ENCODE measurements around the gene FLT3. TPM values are rescaled to one million over a fixed set of nuclear protein-coding genes. Genes with fewer than 3 reads are reported as not detected.
"Not testable (repeated sequence)": the region's sequence is repeated elsewhere in the genome, so short reads cannot be mapped to it uniquely, and the experiment has no call there.

The FLT3 gene
- total RNA-seq, 1 donor from 2014 or later, result not detected

- peaks cover 5% of the 10 kb centered on the region for H3K27me3 Mint-ChIP-seq (ENCODE audit: insufficient read depth)
These were observed 28.6 kb upstream of the FLT3 start for GRCh38 chr13:28128926-28129325.

GRCh38 chr13:28128030-28128429 lies 27.7 kb upstream of the FLT3 start:
- intact Hi-C loops (cut with micrococcal nuclease), result loop anchor here (10.0 kb wide), 1 partner anchor 667 kb away; no protein-coding TSS in a partner anchor
- H3K27me3 Mint-ChIP-seq (ENCODE audit: insufficient read depth), result peaks cover 9% of the 10 kb centered on the region
- no peaks in the 10 kb centered on the region for H3K4me1 Mint-ChIP-seq (ENCODE audit: low read depth)
- no peaks in the 10 kb centered on the region for H3K9me3 Mint-ChIP-seq
- H3K27ac Mint-ChIP-seq, result no peak overlapping the region
- H3K36me3 Mint-ChIP-seq (ENCODE audit: low read depth), result no peaks in the 10 kb centered on the region
- H3K4me3 Mint-ChIP-seq, result no peak overlapping the region
- DNase-seq (ENCODE audit: low spot score), result no peak

More at GRCh38 chr13:28128926-28129325, 28.6 kb upstream of the FLT3 start:
- H3K36me3 Mint-ChIP-seq (ENCODE audit: low read depth), result no peaks in the 10 kb centered on the region
- no peaks in the 10 kb centered on the region for H3K4me1 Mint-ChIP-seq (ENCODE audit: low read depth)
- no peak overlapping the region for H3K4me3 Mint-ChIP-seq
- no peak for DNase-seq (ENCODE audit: low spot score)
- intact Hi-C loops (cut with micrococcal nuclease), result loop anchor here (10.0 kb wide), 1 partner anchor 666 kb away; no protein-coding TSS in a partner anchor
- H3K9me3 Mint-ChIP-seq, result no peaks in the 10 kb centered on the region
- H3K27ac Mint-ChIP-seq, result no peak overlapping the region

GRCh38 chr13:28121224-28121623 lies 20.8 kb upstream of the FLT3 start:
- no peaks in the 10 kb centered on the region for H3K36me3 Mint-ChIP-seq (ENCODE audit: low read depth)
- DNase-seq (ENCODE audit: low spot score), result no peak
- intact Hi-C loops (cut with micrococcal nuclease), result loop anchor here (10.0 kb wide), 1 partner anchor 674 kb away; no protein-coding TSS in a partner anchor
- no peak overlapping the region for H3K27ac Mint-ChIP-seq
- H3K4me1 Mint-ChIP-seq (ENCODE audit: low read depth), result peaks cover 5% of the 10 kb centered on the region
- no peak overlapping the region for H3K4me3 Mint-ChIP-seq
- no peaks in the 10 kb centered on the region for H3K9me3 Mint-ChIP-seq
- peaks cover 8% of the 10 kb centered on the region for H3K27me3 Mint-ChIP-seq (ENCODE audit: insufficient read depth)

GRCh38 chr13:28120317-28120716 lies 19.9 kb upstream of the FLT3 start:
- Mint-ChIP-seq H3K36me3 (ENCODE audit: low read depth) (no peaks in the 10 kb centered on the region), H3K9me3 (no peaks in the 10 kb centered on the region), H3K27ac (no peak overlapping the region), H3K4me3 (no peak overlapping the region), H3K27me3 (ENCODE audit: insufficient read depth) (peaks cover 10% of the 10 kb centered on the region), H3K4me1 (ENCODE audit: low read depth) (peaks cover 5% of the 10 kb centered on the region)
- no peak for DNase-seq (ENCODE audit: low spot score)
- intact Hi-C loops (cut with micrococcal nuclease), result loop anchor here (10.0 kb wide), 1 partner anchor 674 kb away; no protein-coding TSS in a partner anchor

- no peak overlapping the region for H3K4me3 Mint-ChIP-seq
- H3K27me3 Mint-ChIP-seq (ENCODE audit: insufficient read depth), result peaks cover 6% of the 10 kb centered on the region
- intact Hi-C loops (cut with micrococcal nuclease), result no loop called here
- DNase-seq (ENCODE audit: low spot score), result no peak
- H3K27ac Mint-ChIP-seq, result no peak overlapping the region
- no peaks in the 10 kb centered on the region for H3K36me3 Mint-ChIP-seq (ENCODE audit: low read depth)
- H3K9me3 Mint-ChIP-seq, result no peaks in the 10 kb centered on the region
- H3K4me1 Mint-ChIP-seq (ENCODE audit: low read depth), result peaks cover 5% of the 10 kb centered on the region
These were observed 17.5 kb upstream of the FLT3 start for GRCh38 chr13:28117689-28118377.

GRCh38 chr13:28116736-28117135 lies 16.4 kb upstream of the FLT3 start:
- Mint-ChIP-seq H3K27ac (no peak overlapping the region), H3K27me3 (ENCODE audit: insufficient read depth) (peaks cover 6% of the 10 kb centered on the region), H3K36me3 (ENCODE audit: low read depth) (no peaks in the 10 kb centered on the region), H3K9me3 (no peaks in the 10 kb centered on the region), H3K4me3 (no peak overlapping the region), H3K4me1 (ENCODE audit: low read depth) (no peaks in the 10 kb centered on the region)
- no peak for DNase-seq (ENCODE audit: low spot score)
- intact Hi-C loops (cut with micrococcal nuclease), result no loop called here

GRCh38 chr13:28110414-28110813 lies 10.0 kb upstream of the FLT3 start:
- H3K9me3 Mint-ChIP-seq, result no peaks in the 10 kb centered on the region
- no peaks in the 10 kb centered on the region for H3K36me3 Mint-ChIP-seq (ENCODE audit: low read depth)
- intact Hi-C loops (cut with micrococcal nuclease), result no loop called here
- no peaks in the 10 kb centered on the region for H3K4me1 Mint-ChIP-seq (ENCODE audit: low read depth)
- peaks cover 21% of the 10 kb centered on the region for H3K27me3 Mint-ChIP-seq (ENCODE audit: insufficient read depth)
- H3K4me3 Mint-ChIP-seq, result no peak overlapping the region
- no peak for DNase-seq (ENCODE audit: low spot score)
- H3K27ac Mint-ChIP-seq, result no peak overlapping the region

- no peaks in the 10 kb centered on the region for H3K36me3 Mint-ChIP-seq (ENCODE audit: low read depth)
- intact Hi-C loops (cut with micrococcal nuclease), result no loop called here
- H3K4me3 Mint-ChIP-seq, result no peak overlapping the region
These were observed 6.6 kb upstream of the FLT3 start for GRCh38 chr13:28106976-28107375.

GRCh38 chr13:28101886-28102285 lies 1.5 kb upstream of the FLT3 start:
- peaks cover 63% of the 10 kb centered on the region for H3K27me3 Mint-ChIP-seq (ENCODE audit: insufficient read depth)
- not testable (repeated sequence) for H3K9me3 Mint-ChIP-seq

More at GRCh38 chr13:28106976-28107375, 6.6 kb upstream of the FLT3 start:
- Mint-ChIP-seq H3K27me3 (ENCODE audit: insufficient read depth) (peaks cover 42% of the 10 kb centered on the region), H3K4me1 (ENCODE audit: low read depth) (no peaks in the 10 kb centered on the region), H3K27ac (no peak overlapping the region), H3K9me3 (no peaks in the 10 kb centered on the region)
- no peak for DNase-seq (ENCODE audit: low spot score)

GRCh38 chr13:28099396-28100149 lies 803 bp downstream of the FLT3 start:
- DNase-seq (ENCODE audit: low spot score), result no peak
- peak overlapping the region; percentile 58 for H3K4me3 Mint-ChIP-seq
- intact Hi-C loops (cut with micrococcal nuclease), result loop anchor here (1.0 kb wide), 1 partner anchor 39 kb away; the partner anchor contains the start of gene PAN3
- peaks cover 5% of the 10 kb centered on the region for H3K4me1 Mint-ChIP-seq (ENCODE audit: low read depth)
- no peaks in the 10 kb centered on the region for H3K9me3 Mint-ChIP-seq
- H3K27ac Mint-ChIP-seq, result no peak overlapping the region
- peaks cover 70% of the 10 kb centered on the region for H3K27me3 Mint-ChIP-seq (ENCODE audit: insufficient read depth)
- H3K36me3 Mint-ChIP-seq (ENCODE audit: low read depth), result no peaks in the 10 kb centered on the region

More at GRCh38 chr13:28101886-28102285, 1.5 kb upstream of the FLT3 start:
- intact Hi-C loops (cut with micrococcal nuclease); H3K4me1 Mint-ChIP-seq (ENCODE audit: low read depth); H3K36me3 Mint-ChIP-seq (ENCODE audit: low read depth); DNase-seq (ENCODE audit: low spot score); H3K4me3 Mint-ChIP-seq; H3K27ac Mint-ChIP-seq: not testable (repeated sequence)

GRCh38 chr13:28097503-28097902 lies 2.9 kb downstream of the FLT3 start:
- intact Hi-C loops (cut with micrococcal nuclease), result no loop called here
- Mint-ChIP-seq H3K36me3 (ENCODE audit: low read depth) (no peaks in the 10 kb centered on the region), H3K27me3 (ENCODE audit: insufficient read depth) (peaks cover 68% of the 10 kb centered on the region), H3K27ac (no peak overlapping the region), H3K9me3 (no peaks in the 10 kb centered on the region), H3K4me3 (no peak overlapping the region), H3K4me1 (ENCODE audit: low read depth) (peaks cover 5% of the 10 kb centered on the region)
- DNase-seq (ENCODE audit: low spot score), result no peak

- peaks cover 47% of the 10 kb centered on the region for H3K27me3 Mint-ChIP-seq (ENCODE audit: insufficient read depth)
These were observed 6.1 kb downstream of the FLT3 start for GRCh38 chr13:28094306-28094705.

GRCh38 chr13:28093881-28094280 lies 6.5 kb downstream of the FLT3 start:
- Mint-ChIP-seq H3K27me3 (ENCODE audit: insufficient read depth) (peaks cover 44% of the 10 kb centered on the region), H3K9me3 (no peaks in the 10 kb centered on the region), H3K27ac (no peak overlapping the region), H3K4me3 (no peak overlapping the region), H3K4me1 (ENCODE audit: low read depth) (no peaks in the 10 kb centered on the region), H3K36me3 (ENCODE audit: low read depth) (no peaks in the 10 kb centered on the region)
- intact Hi-C loops (cut with micrococcal nuclease), result no loop called here
- DNase-seq (ENCODE audit: low spot score), result no peak

More at GRCh38 chr13:28094306-28094705, 6.1 kb downstream of the FLT3 start:
- Mint-ChIP-seq H3K4me1 (ENCODE audit: low read depth) (no peaks in the 10 kb centered on the region), H3K36me3 (ENCODE audit: low read depth) (no peaks in the 10 kb centered on the region), H3K4me3 (no peak overlapping the region), H3K27ac (no peak overlapping the region), H3K9me3 (no peaks in the 10 kb centered on the region)
- intact Hi-C loops (cut with micrococcal nuclease), result no loop called here
- DNase-seq (ENCODE audit: low spot score), result no peak

Measured in activated T-helper 1 cell treated with anti-CD3 and anti-CD28 coated beads, Interleukin-12 subunit alpha, Interleukin-12 subunit beta, Interleukin-2, Interleukin-4 antibody, amounts not matched to agents 30 ng/mL and 10 ng/mL and 1 ng/mL, durations not matched to agents 14 hours and 24 hours and 36 hours (primary cell).